Measurements from ENCODE around the gene STK39.

- TF ChIP-seq POLR2A (IDR thresholded peaks at IDR 0.05) (no peak), CTCF (IDR thresholded peaks at IDR 0.05) (no peak)
These were observed 285.8 kb downstream of the STK39 start for GRCh38 chr2:167961536-167962048.
